HG02885 (cell line): ENCODE data around the gene CFAP99.
A peak's percentile ranks its signal among the peaks of the same experiment; 100 is the strongest.
"Not testable (repeated sequence)": the region's sequence is repeated elsewhere in the genome, so short reads cannot be mapped to it uniquely, and the experiment has no call there.

Experiments used
- ATAC-seq: cut with Tn5 transposase; IDR thresholded peaks from one replicate; pipeline ENCODE4 v1.9.1; 2021; ENCODE audit warnings: mild to moderate bottlenecking; ENCODE audit not compliant: unreplicated experiment, poor library complexity

Gene CFAP99

DNA sequence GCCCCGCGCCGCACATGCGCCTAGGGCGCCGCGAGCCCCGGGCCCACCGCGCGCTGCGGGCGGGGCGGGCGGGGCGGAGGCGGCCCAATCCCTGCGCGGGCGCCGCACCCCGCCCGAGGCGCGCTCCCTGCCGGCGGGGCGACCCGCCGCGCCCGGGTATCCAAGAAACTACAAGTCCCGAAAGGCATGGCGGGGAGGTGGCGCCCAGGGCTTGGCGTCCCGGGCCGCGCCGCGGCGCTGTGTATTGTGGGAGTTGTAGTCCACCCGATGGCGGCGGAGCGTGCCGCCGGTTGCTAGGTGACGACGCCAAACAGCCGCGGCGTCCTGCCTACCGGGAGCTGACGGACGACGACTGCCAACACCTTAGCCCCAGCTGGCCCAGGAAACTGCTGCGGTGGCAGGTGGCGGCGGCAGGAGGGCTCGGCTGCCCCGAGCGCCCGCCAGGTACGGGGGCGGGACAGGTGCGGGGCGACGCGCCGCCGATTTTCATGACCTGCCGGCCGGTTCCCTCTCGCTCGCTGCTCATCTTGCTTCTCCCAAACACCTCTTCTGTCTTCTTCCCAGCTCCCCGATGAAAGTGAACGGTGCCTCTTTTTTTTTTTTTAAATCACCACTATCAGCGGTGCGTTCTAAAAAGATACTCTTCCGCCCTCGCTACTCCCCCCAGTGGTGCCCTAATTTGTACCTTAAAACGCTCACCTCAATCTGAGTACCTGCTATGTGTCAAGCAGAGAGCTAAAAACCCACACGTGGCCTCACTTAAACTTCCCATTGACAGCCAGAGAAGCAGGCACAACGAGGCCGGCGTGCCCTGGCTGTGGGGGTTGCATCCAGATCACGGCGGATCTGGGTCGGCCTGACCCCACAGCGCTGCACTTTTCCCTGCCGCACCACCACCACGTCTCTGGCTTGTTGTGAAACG is at the start of gene CFAP99:
CFAP99 (plus strand) TSS at position 306 of the 922 bp plus-strand sequence.
- ATAC-seq: peak; percentile 95

DNA sequence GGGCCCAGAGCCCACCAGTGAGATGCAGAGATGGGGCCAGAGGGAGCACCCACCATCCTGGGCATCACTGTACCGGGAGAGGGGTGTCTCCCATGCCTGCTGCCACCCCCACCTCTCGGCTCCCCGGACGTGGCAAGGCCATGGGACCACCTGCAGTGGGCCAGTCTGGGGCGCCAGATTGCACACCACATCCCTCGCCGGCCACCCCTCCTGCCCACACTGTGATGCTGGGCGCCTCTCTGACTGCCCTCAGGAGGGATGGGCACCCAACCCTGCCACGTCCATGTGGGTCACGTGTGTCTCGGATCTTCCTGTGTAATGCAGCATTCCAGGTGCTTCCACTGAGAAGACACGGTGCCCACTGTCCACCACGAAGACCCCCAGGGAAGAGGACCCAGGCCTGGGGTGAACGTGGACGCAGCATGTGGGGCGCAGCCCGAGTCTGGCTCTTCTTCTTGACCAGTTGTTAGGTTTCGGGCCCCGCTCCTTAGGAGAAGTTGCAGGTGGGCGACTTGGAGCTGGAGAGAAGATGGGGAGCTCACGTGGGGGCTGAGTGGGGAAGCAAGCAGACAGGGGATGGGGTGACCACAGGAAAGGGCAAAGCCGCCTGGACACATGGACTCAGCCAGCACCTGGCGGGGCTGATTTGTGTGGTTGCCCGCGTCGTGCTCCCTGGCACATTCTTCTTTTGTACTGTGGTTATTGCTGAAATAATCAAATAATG is 48.0 kb upstream of the CFAP99 start:
- no peak for ATAC-seq

DNA sequence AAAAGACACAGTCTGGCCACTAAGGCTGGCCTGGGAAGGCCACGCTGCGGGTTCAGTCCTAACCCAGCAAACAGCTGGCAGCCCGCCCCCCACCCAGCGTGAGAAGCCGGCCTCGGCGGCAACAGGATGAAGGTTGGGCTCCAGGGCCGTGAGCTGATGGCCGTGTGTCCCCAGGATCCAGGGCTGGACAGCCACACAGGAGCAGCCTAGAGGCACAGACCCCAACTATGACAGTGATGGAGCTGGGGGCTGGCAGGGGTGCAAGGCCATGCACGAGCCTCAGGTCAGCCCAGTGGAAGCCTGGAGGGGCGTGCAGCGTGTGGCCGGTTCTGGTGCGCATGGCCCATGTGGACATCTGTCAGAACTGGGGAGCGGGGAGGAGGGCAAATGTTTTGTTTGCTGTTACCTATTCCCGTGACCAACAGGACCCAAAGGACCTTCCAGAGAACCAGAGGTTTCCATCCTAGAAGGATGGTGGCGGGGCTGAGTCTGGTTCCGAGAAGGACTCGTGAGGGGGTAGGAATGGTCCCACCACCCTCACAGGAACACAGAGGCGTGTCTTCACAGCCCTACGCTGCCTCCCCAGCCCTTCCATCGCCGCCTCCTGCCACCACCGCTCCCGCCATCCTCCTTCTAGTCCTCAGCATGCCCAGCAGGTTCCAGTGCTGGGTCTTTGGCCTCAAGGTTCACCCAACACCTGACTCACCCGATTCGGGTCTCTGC is 46.8 kb upstream of the CFAP99 start:
- ATAC-seq: no peak

DNA sequence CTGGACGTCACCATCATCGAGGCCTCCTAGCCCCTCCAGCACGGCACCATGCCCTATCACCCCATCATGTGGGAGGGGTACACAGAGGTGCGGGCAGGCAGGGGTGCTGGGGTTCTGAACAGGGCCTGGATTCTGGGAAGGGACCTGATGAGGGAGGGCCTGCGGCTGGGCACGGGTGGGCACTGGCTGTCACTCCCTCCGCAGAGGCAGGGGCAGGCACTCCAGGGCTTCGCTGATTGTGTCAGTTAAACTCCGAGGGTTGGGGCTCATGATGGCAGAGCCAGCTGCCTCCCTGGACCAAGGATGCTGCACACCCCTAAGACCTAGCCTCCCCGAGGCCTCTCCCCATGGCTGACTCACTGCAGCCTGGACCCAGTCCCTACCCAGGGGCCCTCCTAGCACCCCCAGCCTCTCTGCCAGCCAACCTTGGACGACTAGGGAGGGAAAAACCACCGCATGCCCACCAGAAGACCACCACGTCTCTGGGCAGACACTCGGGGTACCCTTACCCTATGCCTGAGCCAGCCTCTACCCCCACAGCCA is 46.2 kb upstream of the CFAP99 start:
- ATAC-seq: no peak

DNA sequence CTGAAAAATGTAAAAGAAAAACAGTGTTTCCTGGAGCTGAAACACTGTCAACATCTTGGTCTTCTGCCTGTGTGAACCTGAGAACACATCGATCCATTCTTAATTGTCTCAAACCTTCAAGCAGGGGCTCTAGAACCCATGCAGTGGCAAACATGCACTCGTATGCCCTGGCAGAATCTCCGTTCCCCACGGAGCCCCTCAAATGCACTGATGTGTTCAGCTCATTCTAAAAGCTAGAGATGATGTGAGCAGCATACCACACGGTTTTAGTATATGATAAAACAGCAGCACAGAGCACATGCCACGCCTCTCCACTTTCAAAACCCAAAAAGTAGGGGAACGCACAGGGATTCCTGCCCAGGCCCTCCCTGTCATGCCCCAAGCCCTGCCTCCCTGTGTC is 45.2 kb upstream of the CFAP99 start:
- ATAC-seq: no peak

DNA sequence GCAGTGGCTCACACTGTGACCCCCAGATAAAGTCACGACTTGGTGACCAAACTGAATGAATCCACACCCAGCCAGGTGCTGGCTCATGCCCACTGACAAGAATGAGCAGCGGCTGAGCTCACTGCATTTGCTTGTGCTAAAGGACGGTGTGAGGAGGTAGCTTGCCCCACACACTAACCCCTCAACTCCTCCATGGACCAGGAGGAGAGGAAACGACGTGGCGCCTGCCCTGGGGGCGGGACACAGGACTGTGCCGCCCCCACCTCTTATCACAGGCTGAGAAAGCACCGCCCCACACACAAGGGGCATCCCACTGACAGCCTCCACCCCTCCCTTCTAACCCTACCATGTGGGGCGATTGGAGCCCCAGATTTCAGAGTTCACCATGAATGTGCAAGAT is 43.3 kb upstream of the CFAP99 start:
- no peak for ATAC-seq

DNA sequence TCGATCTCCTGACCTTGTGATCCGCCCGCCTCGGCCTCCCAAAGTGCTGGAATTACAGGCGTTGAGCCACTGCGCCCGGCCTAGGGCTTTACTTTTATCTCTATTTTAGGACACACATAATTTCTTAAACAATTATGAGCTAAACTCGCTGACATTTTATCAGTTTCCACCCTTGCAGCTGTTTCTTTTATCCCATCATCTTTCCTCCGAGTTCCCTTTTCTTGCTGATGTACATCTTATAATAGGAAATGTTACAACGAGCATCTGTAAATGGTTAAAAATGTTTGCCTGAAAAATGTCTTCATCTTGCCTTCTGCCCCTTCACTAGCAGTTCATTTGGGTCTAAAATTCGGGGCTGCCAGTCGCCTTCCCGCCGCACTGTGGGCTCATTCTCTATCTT is 41.5 kb upstream of the CFAP99 start:
- ATAC-seq: no peak

DNA sequence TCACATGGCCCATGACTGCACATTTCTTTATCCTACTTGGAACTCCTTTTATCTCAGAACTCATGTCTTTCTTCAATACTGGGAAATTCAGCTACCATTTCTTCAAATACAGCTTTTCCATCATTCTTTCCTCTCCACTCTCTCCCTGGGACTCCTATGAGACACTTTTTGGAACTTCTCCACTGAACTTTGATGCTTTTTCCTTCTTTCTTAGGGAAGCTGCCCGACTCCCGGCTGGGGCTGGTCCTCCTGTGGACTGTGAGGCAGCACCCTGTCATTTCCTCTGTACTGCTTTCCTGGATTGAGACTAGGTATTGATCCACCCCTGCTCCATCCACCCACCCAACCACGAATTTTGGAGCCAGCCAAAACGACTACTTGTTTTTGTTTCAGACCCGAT is 40.4 kb upstream of the CFAP99 start:
- no peak for ATAC-seq

DNA sequence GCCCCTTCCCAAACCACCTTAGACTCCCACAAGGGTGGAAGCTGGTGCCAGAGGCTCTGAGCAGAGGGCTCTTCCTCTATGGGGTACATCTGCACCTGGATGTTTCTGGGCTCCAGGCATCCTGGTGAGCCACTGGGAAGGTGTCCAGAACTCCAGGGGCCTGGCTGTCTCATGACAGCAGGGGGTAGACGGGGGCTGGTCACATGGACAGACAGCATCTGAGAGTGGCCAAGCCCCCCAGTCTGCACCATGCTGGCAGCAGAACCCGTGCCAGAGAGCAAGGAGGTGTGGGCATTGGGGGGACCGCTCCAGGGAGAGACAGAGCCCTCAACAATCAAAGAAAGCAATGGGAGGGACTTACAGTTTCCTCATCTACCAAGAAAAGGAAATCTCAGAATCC is 39.9 kb upstream of the CFAP99 start:
- ATAC-seq: no peak

DNA sequence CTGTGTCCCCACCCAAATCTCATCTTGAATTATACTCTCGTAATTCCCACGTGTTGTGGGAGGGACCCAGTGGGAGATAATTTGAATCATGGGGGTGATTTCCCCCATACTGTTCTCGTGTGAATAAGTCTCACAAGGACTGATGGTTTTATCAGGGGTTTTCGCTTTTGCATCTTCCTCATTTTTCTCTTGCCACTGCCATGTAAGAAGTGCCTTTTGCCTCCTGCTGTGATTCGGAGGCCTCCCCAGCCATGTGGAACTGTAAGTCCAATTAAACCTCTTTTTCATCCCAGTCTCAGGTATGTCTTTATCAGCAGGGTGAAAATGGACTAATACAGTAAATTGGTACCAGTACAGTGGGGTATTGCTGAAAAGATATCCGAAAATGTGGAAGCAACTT is 38.2 kb upstream of the CFAP99 start:
- not testable (repeated sequence) for ATAC-seq

DNA sequence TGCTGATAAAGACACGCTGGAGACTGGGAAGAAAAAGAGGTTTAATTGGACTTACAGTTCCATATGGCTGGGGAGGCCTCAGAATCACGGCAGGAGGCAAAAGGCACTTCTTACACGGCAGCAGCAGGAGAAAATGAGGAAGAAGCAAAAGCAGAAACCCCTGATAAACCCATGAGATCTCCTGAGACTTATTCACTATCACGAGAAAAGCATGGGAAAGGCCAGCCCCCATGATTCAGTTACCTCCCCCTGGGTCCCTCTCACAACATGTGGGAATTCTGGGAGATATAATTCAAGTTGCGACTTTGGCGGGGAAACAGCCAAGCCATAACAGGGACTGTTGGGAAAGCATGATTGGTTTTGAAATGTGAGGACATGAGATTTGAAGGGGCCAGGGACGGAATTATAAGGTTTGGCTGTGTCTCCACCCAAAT is 36.0 kb upstream of the CFAP99 start:
- ATAC-seq: not testable (repeated sequence)

DNA sequence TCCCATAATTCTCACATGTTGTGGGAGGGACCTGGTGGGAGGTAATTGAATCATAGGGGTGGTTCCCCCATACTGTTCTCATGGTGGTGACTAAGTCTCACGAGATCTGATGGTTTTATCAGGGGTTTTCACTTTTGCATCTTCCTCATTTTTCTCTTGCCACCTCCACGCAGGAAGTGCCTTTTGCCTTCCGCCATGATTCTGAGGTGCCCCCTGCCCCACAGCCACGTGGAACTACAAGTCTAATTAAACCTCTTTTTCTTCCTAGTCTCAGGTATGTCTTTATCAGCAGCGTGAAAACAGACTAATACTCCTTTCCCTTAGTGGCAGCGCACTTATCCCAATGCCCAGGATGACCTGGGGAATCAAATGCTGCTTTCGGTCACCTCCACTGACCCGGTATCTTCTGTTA is 35.5 kb upstream of the CFAP99 start:
- ATAC-seq: not testable (repeated sequence)

DNA sequence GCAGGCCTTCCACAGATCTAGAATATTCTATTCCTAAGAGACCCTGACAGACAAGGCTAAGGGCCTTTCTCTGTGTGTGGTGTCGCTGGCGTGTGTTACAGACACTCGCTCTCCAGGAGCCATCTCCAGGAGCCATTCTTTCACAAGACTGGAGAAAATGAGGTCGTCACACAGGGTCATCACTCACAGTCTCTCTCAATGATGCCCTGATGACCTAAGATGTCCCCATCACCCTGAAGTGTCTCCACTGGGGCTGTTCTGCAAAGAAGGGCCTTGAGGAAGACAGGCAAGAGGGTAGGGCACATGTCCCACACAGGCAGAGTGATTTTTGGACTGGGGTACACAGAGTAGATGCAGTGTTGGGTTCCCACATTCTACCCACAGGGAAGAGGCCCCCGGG is 35.0 kb upstream of the CFAP99 start:
- no peak for ATAC-seq

DNA sequence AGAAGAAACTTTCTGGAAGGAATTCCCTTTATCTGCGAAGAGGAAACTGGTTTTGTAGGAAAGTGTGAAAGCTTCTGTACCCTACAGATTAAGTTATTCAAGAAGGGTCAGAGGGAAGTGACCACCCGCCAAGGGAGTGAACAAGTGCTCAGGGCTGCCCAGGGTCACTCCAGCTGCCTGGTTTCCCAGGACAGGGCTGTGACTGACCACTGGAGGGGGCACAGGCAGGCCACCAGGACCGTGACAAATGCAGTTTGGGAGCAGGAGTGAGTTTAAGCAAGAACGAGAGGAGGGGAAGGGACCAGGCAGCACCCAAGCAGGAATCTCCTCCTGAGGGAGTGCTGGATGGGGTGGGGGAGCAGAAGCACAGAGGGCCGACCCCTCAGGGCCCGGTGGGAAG is 34.5 kb upstream of the CFAP99 start:
- no peak for ATAC-seq

DNA sequence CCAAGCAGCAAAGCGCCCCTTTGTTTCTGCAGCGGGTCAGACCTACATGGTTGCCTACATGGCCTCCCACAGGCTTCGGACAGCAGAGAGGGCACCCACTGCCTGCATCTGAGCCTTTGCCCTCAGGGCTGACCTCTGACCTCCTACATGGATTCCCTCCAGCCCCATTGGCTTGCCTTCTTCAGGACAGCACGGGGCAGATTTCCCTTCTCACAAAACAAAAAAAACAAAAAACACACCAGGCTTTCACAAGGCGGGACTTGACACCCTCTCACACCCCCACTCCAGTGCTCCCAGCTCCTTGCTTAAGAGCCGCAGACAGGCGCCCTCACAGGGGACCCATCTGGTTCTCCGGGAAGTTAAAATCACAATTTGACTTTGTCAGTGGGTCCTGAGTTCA is 33.2 kb upstream of the CFAP99 start:
- no peak for ATAC-seq

DNA sequence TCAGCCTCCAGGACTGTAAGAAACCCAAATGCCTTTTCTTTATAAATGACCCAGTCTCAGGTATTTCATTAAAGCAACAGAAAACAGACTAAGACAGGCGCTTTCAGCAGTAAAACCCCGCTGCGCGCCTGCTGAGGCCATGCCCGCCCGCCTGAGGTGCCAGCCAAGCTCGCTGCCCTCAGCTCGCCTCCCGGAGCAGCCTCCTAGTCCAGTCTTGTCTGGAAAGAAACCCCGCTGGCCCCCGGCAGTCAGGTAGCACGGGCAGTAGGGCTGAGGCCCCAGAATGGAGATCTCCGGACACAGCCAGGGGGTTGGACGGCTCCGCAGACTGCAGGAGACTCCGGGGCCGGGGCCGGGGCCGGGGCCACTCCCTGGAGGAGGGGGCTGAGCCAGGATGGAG is 32.0 kb upstream of the CFAP99 start:
- no peak for ATAC-seq

DNA sequence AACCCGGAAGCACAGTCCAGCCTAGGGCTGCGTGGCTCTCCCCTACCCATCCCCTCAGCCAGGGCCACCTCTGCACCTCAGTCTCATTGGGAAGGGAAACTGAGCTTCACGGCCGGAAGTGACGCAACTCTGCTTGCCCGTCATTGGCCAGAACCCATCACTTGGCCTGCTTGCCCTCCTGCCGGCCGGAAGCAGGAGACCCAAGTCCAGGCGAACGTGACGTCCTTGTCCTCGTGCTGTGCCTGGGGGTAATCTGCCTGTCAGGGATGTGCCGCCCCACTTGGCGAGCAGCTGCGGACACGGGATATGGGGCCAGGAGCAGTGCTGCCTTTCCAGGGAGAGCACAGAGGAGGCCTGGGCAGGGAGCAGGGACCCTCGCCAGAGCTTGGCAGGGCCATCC is 31.5 kb upstream of the CFAP99 start:
- no peak for ATAC-seq

DNA sequence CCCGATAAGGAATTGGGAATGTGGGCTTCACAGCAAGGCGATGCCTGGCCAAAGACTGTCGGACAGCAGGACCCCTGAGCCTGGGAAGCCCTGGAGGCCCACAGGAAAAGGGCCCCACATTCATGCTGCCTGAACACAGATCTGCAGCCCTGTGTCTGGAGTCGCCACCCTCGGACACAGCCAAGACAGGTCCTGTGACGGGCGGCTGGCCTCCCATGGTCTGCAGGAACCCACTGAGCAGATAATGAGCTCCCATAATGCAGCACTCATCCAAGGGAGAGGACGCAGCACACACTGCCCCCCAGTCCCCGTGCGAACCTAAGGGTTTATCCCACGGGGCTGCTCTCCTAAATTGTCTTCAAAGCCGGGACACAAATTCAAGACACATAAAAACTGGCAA is 30.9 kb upstream of the CFAP99 start:
- ATAC-seq: no peak

DNA sequence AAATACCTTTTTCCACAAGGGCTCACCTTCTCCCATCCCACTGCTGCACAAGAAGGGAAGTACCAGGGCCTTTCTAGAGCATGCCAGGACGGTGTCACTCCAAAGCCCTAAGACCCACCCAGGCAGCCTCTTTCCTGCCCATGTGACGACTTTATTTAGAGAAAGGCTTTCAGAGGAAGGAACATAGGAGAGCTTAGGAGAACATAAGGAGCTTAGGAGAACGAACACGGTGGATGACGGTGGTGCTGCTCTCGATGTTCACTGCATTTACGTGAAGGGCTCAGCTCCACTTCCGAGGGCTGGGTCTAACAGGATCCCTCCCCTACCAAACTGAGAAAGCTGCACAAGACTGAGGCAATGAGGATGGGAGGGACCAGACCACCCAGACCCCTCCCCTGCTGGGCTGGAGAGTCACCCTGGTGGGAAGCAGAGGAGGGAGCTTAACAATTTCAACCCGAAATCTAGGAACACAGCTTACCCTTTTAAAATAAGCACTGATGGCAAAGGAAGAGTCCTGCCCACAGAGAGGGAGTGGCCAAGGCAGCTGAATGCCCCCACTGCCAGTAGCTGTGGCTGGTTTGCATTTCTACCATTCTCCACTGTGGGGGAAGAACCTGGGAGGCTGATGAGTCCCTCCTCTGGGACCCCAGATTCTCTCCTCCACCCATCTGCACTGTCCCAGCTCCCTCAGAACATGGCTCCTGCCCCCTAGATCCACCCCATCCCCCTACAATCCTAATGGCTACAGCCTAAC is 30.1 kb upstream of the CFAP99 start:
- ATAC-seq: no peak

DNA sequence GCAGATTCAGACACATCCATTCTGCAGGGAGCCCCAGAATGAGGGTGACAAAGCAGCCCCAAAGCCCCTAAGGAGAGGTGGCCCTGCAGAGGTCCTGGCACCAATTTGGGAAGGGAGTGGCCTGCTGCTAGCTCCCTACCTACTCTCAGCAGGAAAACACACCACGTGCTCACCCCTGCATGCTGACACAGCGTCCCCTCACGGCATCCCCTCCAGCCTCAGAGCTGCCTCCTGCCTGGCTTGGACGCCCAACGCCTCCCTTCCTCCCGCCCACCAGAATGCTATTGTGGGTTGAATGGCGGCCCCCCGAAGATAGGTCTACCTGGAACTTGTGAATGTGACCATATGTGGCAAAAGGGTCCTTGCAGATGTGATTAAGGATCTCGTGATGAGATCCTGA is 29.1 kb upstream of the CFAP99 start:
- ATAC-seq: no peak
